Measurements from ENCODE around the gene DDAH1.

DDAH1 gene

GRCh38 chr1:85303440-85304162 lies 161.4 kb downstream of the DDAH1 start:
- no peak for DNase-seq (ENCODE audit: low read depth)

- DNase-seq (ENCODE audit: low read depth) = no peak
Measured at GRCh38 chr1:85300140-85300539, 164.8 kb downstream of the DDAH1 start.

- DNase-seq (ENCODE audit: low read depth) = peak; percentile 32
Measured at GRCh38 chr1:85297855-85298629, 166.9 kb downstream of the DDAH1 start.

- no peak for DNase-seq (ENCODE audit: low read depth)
Measured at GRCh38 chr1:85297538-85297854, 167.5 kb downstream of the DDAH1 start.

GRCh38 chr1:85296980-85297379 lies 168.0 kb downstream of the DDAH1 start:
- DNase-seq (ENCODE audit: low read depth) = no peak

- DNase-seq (ENCODE audit: low read depth) = no peak
Measured at GRCh38 chr1:85295654-85296053, 169.3 kb downstream of the DDAH1 start.

- DNase-seq (ENCODE audit: low read depth) = no peak
Measured at GRCh38 chr1:85295006-85295431, 169.9 kb downstream of the DDAH1 start.

GRCh38 chr1:85290826-85291225 lies 174.1 kb downstream of the DDAH1 start:
- no peak for DNase-seq (ENCODE audit: low read depth)

GRCh38 chr1:85289848-85290335 lies 175.1 kb downstream of the DDAH1 start:
- DNase-seq (ENCODE audit: low read depth) = no peak

GRCh38 chr1:85289207-85289847 lies 175.6 kb downstream of the DDAH1 start:
- no peak for DNase-seq (ENCODE audit: low read depth)

GRCh38 chr1:85284202-85284601 lies 180.8 kb downstream of the DDAH1 start:
- no peak for DNase-seq (ENCODE audit: low read depth)

GRCh38 chr1:85283475-85284199 lies 181.3 kb downstream of the DDAH1 start:
- no peak for DNase-seq (ENCODE audit: low read depth)

GRCh38 chr1:85282424-85282823 lies 182.5 kb downstream of the DDAH1 start:
- no peak for DNase-seq (ENCODE audit: low read depth)

GRCh38 chr1:85280636-85281035 lies 184.3 kb downstream of the DDAH1 start:
- DNase-seq (ENCODE audit: low read depth) = no peak

GRCh38 chr1:85279458-85280080 lies 185.4 kb downstream of the DDAH1 start:
- no peak for DNase-seq (ENCODE audit: low read depth)

- DNase-seq (ENCODE audit: low read depth) = peak; percentile 34
Measured at GRCh38 chr1:85278853-85279314, 186.1 kb downstream of the DDAH1 start.

- no peak for DNase-seq (ENCODE audit: low read depth)
Measured at GRCh38 chr1:85277802-85278201, 187.2 kb downstream of the DDAH1 start.

GRCh38 chr1:85276978-85277639 lies 187.8 kb downstream of the DDAH1 start:
- DNase-seq (ENCODE audit: low read depth) = no peak

- DNase-seq (ENCODE audit: low read depth) = peak; percentile 96
Measured at GRCh38 chr1:85276215-85276977, 188.6 kb downstream of the DDAH1 start, which contains the start of gene BCL10. BCL10 (minus strand) TSS chr1:85276632; CDS start chr1:85276352, 280 bp downstream.

GRCh38 chr1:85275701-85276214 lies 189.2 kb downstream of the DDAH1 start:
- DNase-seq (ENCODE audit: low read depth) = peak; percentile 14
